Suprapubic skin (tissue), 4 donors: ENCODE results near the gene PLCL1. TPM values are rescaled to one million over a fixed set of nuclear protein-coding genes. Genes with fewer than 3 reads are reported as not detected.

Source experiments
- DNase-seq, 2 donors: peaks; one replicate each; pipeline ENCODE4 v3.0.0-alpha.2; 2019; ENCODE audit warnings: low spot score in 2 of 2
- H3K27ac ChIP-seq: fragments of 200-600 bp; sonication (generic); one replicate; pipeline ENCODE4 v1.5.1; 2019
- H3K27me3 ChIP-seq: fragments of 200-600 bp; sonication (generic); one replicate; pipeline ENCODE4 v1.5.1; 2019
- H3K36me3 ChIP-seq: fragments of 200-600 bp; sonication (generic); one replicate; pipeline ENCODE4 v1.5.1; 2019
- H3K4me1 ChIP-seq: fragments of 200-600 bp; sonication (generic); one replicate; pipeline ENCODE4 v1.5.1; 2019
- H3K4me3 ChIP-seq: fragments of 200-600 bp; sonication (generic); one replicate; pipeline ENCODE4 v1.5.1; 2019; ENCODE audit warnings: mild to moderate bottlenecking
- H3K9me3 ChIP-seq: fragments of 200-600 bp; sonication (generic); one replicate; pipeline ENCODE4 v1.5.1; 2019
- EP300 ChIP-seq: sonication (generic); formaldehyde crosslinking; IDR thresholded peaks from one replicate; pipeline ENCODE4 v1.6.1; 2017; ENCODE audit warnings: antibody characterized with exemption
- POLR2A ChIP-seq, 2 donors: fragments of 450-650 bp; IDR thresholded peaks; one replicate each; pipeline ENCODE4 v1.6.1; 2017; ENCODE audit warnings: antibody characterized with exemption in 2 of 2, mild to moderate bottlenecking in 2 of 2, moderate library complexity in 2 of 2
- POLR2AphosphoS5 ChIP-seq, 3 donors: sonication (generic); formaldehyde crosslinking; IDR thresholded peaks; one replicate each; pipeline ENCODE4 v1.6.1; 2017; ENCODE audit warnings: antibody characterized with exemption in 3 of 3
- WGBS: methylation state at CpG from one replicate; pipeline ENCODE4 v1.1.5; 2018; 5-methylcytosine and 5-hydroxymethylcytosine counted together
- total RNA-seq, 4 donors: library from RNA; depleted of rRNA; stranded (reverse); fragments of >200 nt; gene quantifications; one replicate each; pipeline ENCODE4 v1.1.0, GENCODE V29; 2016
- TF ChIP-seq, protein P1 (sequence below), 2 donors: fragments of 200-600 bp in 1 of 2; fragments of 450-650 bp in 1 of 2; sonication (generic) in 1 of 2; IDR thresholded peaks; one replicate each; pipeline ENCODE4 v1.5.1; 2016 to 2019; ENCODE audit warnings: antibody characterized with exemption in 2 of 2, mild to moderate bottlenecking in 1 of 2, moderate library complexity in 1 of 2

Gene PLCL1
- total RNA-seq, 4 donors from 2014 or later, result 2.4 to 2.6 (median 2.5) TPM

DNA sequence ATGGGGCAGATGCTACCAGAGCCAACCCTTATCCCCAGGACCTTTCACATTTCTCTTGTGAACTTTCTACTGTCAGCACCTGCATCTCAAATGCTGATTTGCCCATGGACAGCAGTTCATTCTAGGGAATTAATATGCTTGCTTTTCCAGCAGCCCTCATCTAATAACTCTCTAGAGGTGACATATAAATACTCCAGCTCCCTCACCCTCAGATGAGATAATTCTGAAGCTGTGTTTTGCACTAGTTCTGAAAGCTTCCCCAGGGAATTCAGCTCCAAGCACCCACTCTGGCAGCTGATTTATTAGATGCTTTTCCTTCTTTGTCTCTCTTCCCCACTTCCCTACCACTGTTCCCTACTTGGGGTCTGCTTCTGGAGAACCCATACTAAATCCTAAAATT lies 62.1 kb downstream of the PLCL1 start:
- Histone ChIP-seq H3K27ac (no peak overlapping the region), H3K27me3 (no peaks in the 10 kb centered on the region), H3K9me3 (no peaks in the 10 kb centered on the region), H3K36me3 (no peaks in the 10 kb centered on the region), H3K4me1 (no peaks in the 10 kb centered on the region), H3K4me3 (no peak overlapping the region)
- no peak for DNase-seq
- TF ChIP-seq POLR2A (IDR thresholded peaks at IDR 0.05), result no peak
- TF ChIP-seq, protein P1, sequence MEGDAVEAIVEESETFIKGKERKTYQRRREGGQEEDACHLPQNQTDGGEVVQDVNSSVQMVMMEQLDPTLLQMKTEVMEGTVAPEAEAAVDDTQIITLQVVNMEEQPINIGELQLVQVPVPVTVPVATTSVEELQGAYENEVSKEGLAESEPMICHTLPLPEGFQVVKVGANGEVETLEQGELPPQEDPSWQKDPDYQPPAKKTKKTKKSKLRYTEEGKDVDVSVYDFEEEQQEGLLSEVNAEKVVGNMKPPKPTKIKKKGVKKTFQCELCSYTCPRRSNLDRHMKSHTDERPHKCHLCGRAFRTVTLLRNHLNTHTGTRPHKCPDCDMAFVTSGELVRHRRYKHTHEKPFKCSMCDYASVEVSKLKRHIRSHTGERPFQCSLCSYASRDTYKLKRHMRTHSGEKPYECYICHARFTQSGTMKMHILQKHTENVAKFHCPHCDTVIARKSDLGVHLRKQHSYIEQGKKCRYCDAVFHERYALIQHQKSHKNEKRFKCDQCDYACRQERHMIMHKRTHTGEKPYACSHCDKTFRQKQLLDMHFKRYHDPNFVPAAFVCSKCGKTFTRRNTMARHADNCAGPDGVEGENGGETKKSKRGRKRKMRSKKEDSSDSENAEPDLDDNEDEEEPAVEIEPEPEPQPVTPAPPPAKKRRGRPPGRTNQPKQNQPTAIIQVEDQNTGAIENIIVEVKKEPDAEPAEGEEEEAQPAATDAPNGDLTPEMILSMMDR (IDR thresholded peaks at IDR 0.05), result no peak

DNA sequence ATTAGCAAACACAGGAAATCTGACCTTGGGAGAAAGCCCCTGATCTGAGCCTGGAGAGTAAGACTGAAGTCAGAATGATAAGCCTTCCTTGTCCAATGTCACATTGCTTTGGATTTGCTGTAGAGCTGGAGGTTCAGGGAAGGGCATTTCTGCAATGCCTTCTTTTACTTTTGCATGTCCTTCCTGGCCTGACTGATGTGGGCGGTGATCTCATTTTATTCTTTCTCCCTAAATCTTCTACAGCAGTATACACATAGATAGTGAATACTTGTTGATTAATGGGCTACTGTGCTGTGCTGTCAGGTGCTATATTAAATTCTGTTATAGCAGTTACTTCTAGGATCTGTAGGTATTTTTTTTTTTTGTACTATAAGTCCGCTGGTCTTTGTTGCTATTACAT lies 62.6 kb downstream of the PLCL1 start:
- H3K36me3 ChIP-seq, result no peaks in the 10 kb centered on the region
- no peaks in the 10 kb centered on the region for H3K9me3 ChIP-seq
- WGBS, result 98% methylated on average over 2 of the region's 2 CpGs
- no peaks in the 10 kb centered on the region for H3K4me1 ChIP-seq
- TF ChIP-seq EP300, result no peak
- no peak for TF ChIP-seq POLR2AphosphoS5 (IDR thresholded peaks at IDR 0.05)
- no peak for TF ChIP-seq POLR2A (IDR thresholded peaks at IDR 0.05)
- TF ChIP-seq, protein P1 (IDR thresholded peaks at IDR 0.05), result no peak
- DNase-seq, result no peak
- H3K27me3 ChIP-seq, result no peaks in the 10 kb centered on the region
- no peak overlapping the region for H3K27ac ChIP-seq
- no peak overlapping the region for H3K4me3 ChIP-seq

DNA sequence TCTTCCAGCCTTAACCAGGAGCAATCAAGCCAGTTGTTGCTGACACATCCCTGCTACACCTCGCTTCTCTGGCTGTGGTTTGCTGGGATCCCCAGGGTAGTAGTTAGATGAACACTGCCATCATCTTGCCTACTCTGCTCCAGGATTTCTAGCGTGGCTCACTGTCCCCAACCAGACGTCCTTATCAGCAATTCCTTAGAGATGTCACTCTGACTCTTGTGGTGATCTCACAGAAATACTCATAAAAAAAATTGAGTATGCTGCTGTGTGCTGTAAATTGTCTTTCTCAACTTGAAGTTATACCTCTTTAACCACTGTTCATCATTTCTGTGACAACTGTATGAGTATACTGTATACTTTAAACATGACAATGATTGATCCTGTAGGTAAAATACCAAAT lies 63.2 kb downstream of the PLCL1 start:
- no peak overlapping the region for H3K4me3 ChIP-seq
- WGBS, result 66% methylated on average over 3 of the region's 3 CpGs
- no peaks in the 10 kb centered on the region for H3K36me3 ChIP-seq
- no peak overlapping the region for H3K27ac ChIP-seq
- no peaks in the 10 kb centered on the region for H3K4me1 ChIP-seq
- H3K9me3 ChIP-seq, result no peaks in the 10 kb centered on the region
- H3K27me3 ChIP-seq, result no peaks in the 10 kb centered on the region
- DNase-seq, result no peak
- no peak for TF ChIP-seq POLR2A (IDR thresholded peaks at IDR 0.05)
- TF ChIP-seq EP300, result no peak

DNA sequence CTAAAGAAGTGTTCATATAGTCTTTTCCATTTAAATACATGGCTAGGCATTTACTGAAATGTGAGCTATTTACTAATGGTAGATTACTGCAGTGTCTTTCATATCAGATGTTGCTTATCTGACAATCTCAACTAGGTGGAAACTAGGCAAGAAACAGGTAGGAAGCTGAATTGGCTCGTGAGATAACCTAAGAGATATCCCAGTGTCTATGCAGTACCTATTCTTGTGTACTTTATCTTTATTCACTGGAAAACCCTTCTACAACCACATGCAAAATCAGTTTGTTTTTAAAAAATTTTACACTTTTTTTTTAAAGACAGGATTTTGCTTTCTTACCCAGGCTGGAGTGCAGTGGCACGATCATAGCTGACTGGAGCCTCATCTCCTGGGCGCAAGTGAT lies 63.8 kb downstream of the PLCL1 start:
- Histone ChIP-seq H3K27ac (no peak overlapping the region), H3K4me3 (no peak overlapping the region), H3K9me3 (no peaks in the 10 kb centered on the region), H3K27me3 (no peaks in the 10 kb centered on the region), H3K36me3 (no peaks in the 10 kb centered on the region), H3K4me1 (no peaks in the 10 kb centered on the region)
- WGBS, result 82% methylated on average over 3 of the region's 3 CpGs
- TF ChIP-seq EP300 (no peak), POLR2A (IDR thresholded peaks at IDR 0.05) (no peak), POLR2AphosphoS5 (IDR thresholded peaks at IDR 0.05) (no peak)
- TF ChIP-seq, protein P1 (IDR thresholded peaks at IDR 0.05), result no peak
- DNase-seq, result no peak

DNA sequence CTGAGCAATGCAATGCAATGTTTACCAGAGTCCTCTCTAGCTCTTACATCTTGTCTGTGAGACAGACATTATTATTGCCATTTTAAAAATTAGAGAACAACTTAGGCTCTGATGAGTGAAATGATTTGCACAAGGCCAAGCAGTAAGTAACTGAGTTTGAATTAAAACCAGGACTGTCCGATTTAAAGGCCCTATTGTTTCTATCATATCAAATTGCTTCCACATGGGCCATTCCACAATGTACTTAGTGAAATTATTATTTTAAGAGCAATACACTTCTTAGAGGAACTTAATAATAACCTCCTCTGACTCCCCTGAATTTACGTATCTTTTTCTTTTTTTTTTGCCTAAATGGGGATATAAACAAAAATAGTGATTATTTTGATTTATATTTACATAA lies 64.6 kb downstream of the PLCL1 start:
- no peaks in the 10 kb centered on the region for H3K4me1 ChIP-seq
- DNase-seq, result no peak
- no peaks in the 10 kb centered on the region for H3K27me3 ChIP-seq
- no peak overlapping the region for H3K27ac ChIP-seq
- no peak overlapping the region for H3K4me3 ChIP-seq
- 70% methylated on average over 2 of the region's 2 CpGs for WGBS
- no peaks in the 10 kb centered on the region for H3K36me3 ChIP-seq
- TF ChIP-seq, protein P1 (IDR thresholded peaks at IDR 0.05), result no peak
- no peak for TF ChIP-seq EP300
- TF ChIP-seq POLR2AphosphoS5 (IDR thresholded peaks at IDR 0.05), result no peak
- no peak for TF ChIP-seq POLR2A (IDR thresholded peaks at IDR 0.05)
- H3K9me3 ChIP-seq, result no peaks in the 10 kb centered on the region

DNA sequence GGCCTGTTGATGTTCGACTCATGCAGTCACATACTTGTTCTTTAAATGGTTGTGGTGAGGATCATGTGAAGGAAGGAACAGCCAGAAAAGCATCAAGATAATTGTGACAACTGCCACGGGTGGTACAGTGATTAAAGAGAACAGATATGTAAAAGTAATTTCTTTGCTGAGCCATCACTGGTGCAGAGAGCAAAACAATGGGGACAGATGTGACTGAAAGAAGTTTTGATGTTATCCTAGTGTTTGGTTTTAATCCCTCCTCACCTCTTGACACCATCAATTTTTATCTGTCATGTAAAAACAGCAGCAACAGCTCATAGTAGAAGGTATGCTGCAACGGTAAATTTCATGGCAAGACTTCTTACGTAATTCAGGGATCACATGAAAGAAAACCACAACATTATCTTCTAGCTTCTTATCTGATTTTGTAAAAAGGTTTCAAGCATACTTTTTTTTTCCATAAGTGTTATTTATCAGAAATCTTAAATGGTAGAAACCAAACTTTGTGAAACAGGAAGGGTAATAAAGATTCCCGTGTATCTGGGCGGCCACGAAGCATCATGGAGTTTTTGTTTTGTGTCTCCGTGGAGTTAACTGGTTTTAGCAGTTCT lies 65.2 kb downstream of the PLCL1 start:
- Histone ChIP-seq H3K27me3 (no peaks in the 10 kb centered on the region), H3K4me3 (no peak overlapping the region), H3K27ac (no peak overlapping the region), H3K36me3 (no peaks in the 10 kb centered on the region), H3K9me3 (no peaks in the 10 kb centered on the region), H3K4me1 (no peaks in the 10 kb centered on the region)
- no peak for DNase-seq
- WGBS, result 64% methylated on average over 8 of the region's 8 CpGs
- TF ChIP-seq, protein P1 (IDR thresholded peaks at IDR 0.05), result no peak
- TF ChIP-seq EP300 (no peak), POLR2A (IDR thresholded peaks at IDR 0.05) (no peak), POLR2AphosphoS5 (IDR thresholded peaks at IDR 0.05) (no peak)
